Parathyroid adenoma (tissue), 2 donors: ENCODE measurements around the gene ANTKMT.
A peak's percentile ranks its signal among the peaks of the same experiment; 100 is the strongest.

Experiments used
- H2AFZ ChIP-seq: fragments of 300-600 bp; sonication (generic); one replicate; pipeline ENCODE4 v1.7.0; 2017; ENCODE audit warnings: antibody characterized with exemption, mild to moderate bottlenecking
- H3K27ac ChIP-seq: fragments of 300-600 bp; sonication (generic); one replicate; pipeline ENCODE4 v1.7.0; 2017
- H3K27me3 ChIP-seq: fragments of 300-600 bp; sonication (generic); one replicate; pipeline ENCODE4 v1.7.0; 2017; ENCODE audit warnings: low read length; ENCODE audit not compliant: control insufficient read depth, insufficient read depth
- H3K36me3 ChIP-seq: fragments of 300-600 bp; sonication (generic); one replicate; pipeline ENCODE4 v1.7.0; 2017; ENCODE audit warnings: low read length; ENCODE audit not compliant: control insufficient read depth, insufficient read depth
- H3K4me1 ChIP-seq: fragments of 300-600 bp; sonication (generic); one replicate; pipeline ENCODE4 v1.7.0; 2017; ENCODE audit warnings: control low read depth
- H3K4me2 ChIP-seq: fragments of 300-600 bp; sonication (generic); one replicate; pipeline ENCODE4 v1.7.0; 2017; ENCODE audit warnings: low read length
- H3K4me3 ChIP-seq: fragments of 300-600 bp; sonication (generic); one replicate; pipeline ENCODE4 v1.7.0; 2017; ENCODE audit warnings: low read depth, low read length
- H3K79me2 ChIP-seq: fragments of 300-600 bp; sonication (generic); one replicate; pipeline ENCODE4 v1.7.0; 2017; ENCODE audit warnings: control low read depth
- H3K9ac ChIP-seq: fragments of 300-600 bp; sonication (generic); one replicate; pipeline ENCODE4 v1.7.0; 2017; ENCODE audit warnings: mild to moderate bottlenecking
- H3K9me3 ChIP-seq: fragments of 300-600 bp; sonication (generic); one replicate; pipeline ENCODE4 v1.7.0; 2017; ENCODE audit warnings: low read length; ENCODE audit not compliant: control insufficient read depth
- TF ChIP-seq, protein P1 (sequence below): fragments of 300-600 bp; sonication (generic); IDR thresholded peaks from one replicate; pipeline ENCODE4 v1.7.0; 2017; ENCODE audit warnings: antibody characterized with exemption, mild to moderate bottlenecking
- donor health status: primary hyperparathyroidism.

ANTKMT gene

GRCh38 chr16:717450-718245, 3.3 kb upstream of the ANTKMT start:
- peaks cover 17% of the 10 kb centered on the region for H3K4me1 ChIP-seq
- peaks cover 2% of the 10 kb centered on the region for H3K79me2 ChIP-seq
- H3K27ac ChIP-seq = no peak overlapping the region
- no peaks in the 10 kb centered on the region for H3K9me3 ChIP-seq
- no peaks in the 10 kb centered on the region for H3K36me3 ChIP-seq
- H3K4me3 ChIP-seq = no peak overlapping the region
- H3K4me2 ChIP-seq = no peak overlapping the region
- TF ChIP-seq, protein P1, sequence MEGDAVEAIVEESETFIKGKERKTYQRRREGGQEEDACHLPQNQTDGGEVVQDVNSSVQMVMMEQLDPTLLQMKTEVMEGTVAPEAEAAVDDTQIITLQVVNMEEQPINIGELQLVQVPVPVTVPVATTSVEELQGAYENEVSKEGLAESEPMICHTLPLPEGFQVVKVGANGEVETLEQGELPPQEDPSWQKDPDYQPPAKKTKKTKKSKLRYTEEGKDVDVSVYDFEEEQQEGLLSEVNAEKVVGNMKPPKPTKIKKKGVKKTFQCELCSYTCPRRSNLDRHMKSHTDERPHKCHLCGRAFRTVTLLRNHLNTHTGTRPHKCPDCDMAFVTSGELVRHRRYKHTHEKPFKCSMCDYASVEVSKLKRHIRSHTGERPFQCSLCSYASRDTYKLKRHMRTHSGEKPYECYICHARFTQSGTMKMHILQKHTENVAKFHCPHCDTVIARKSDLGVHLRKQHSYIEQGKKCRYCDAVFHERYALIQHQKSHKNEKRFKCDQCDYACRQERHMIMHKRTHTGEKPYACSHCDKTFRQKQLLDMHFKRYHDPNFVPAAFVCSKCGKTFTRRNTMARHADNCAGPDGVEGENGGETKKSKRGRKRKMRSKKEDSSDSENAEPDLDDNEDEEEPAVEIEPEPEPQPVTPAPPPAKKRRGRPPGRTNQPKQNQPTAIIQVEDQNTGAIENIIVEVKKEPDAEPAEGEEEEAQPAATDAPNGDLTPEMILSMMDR = no peak
- no peaks in the 10 kb centered on the region for H3K27me3 ChIP-seq
- no peak overlapping the region for H2AFZ ChIP-seq
- H3K9ac ChIP-seq = no peak overlapping the region

- Histone ChIP-seq H3K4me1 (peaks cover 17% of the 10 kb centered on the region), H3K36me3 (no peaks in the 10 kb centered on the region), H3K9ac (no peak overlapping the region)
Measured at GRCh38 chr16:718389-718788, 2.6 kb upstream of the ANTKMT start.

GRCh38 chr16:718922-719321, 2.0 kb upstream of the ANTKMT start:
- H2AFZ ChIP-seq = no peak overlapping the region
- H3K9ac ChIP-seq = no peak overlapping the region
- TF ChIP-seq, protein P1 = no peak

More at GRCh38 chr16:718389-718788, 2.6 kb upstream of the ANTKMT start:
- Histone ChIP-seq H3K27me3 (no peaks in the 10 kb centered on the region), H3K27ac (no peak overlapping the region), H2AFZ (no peak overlapping the region), H3K4me3 (no peak overlapping the region), H3K4me2 (no peak overlapping the region), H3K9me3 (no peaks in the 10 kb centered on the region), H3K79me2 (peaks cover 2% of the 10 kb centered on the region)
- TF ChIP-seq, protein P1 = no peak

GRCh38 chr16:719815-720446, 1.0 kb upstream of the ANTKMT start:
- H3K27me3 ChIP-seq = no peaks in the 10 kb centered on the region
- TF ChIP-seq, protein P1 = no peak
- peak overlapping the region; percentile 73 for H3K4me3 ChIP-seq
- peak overlapping the region; percentile 97 for H2AFZ ChIP-seq
- H3K4me2 ChIP-seq = peak overlapping the region; percentile 97
- peaks cover 17% of the 10 kb centered on the region for H3K4me1 ChIP-seq
- peak overlapping the region; percentile 94 for H3K27ac ChIP-seq
- no peak overlapping the region for H3K9ac ChIP-seq
- H3K79me2 ChIP-seq = peaks cover 2% of the 10 kb centered on the region
- H3K36me3 ChIP-seq = no peaks in the 10 kb centered on the region
- H3K9me3 ChIP-seq = no peaks in the 10 kb centered on the region

More at GRCh38 chr16:718922-719321, 2.0 kb upstream of the ANTKMT start:
- H3K4me1 ChIP-seq = peaks cover 17% of the 10 kb centered on the region
- H3K4me3 ChIP-seq = no peak overlapping the region
- no peaks in the 10 kb centered on the region for H3K9me3 ChIP-seq
- no peaks in the 10 kb centered on the region for H3K36me3 ChIP-seq
- peak overlapping the region; percentile 12 for H3K27ac ChIP-seq
- H3K4me2 ChIP-seq = no peak overlapping the region
- H3K27me3 ChIP-seq = no peaks in the 10 kb centered on the region
- H3K79me2 ChIP-seq = peaks cover 2% of the 10 kb centered on the region
